ENCODE measurements around the gene SLC22A15. TPM values are rescaled to one million over a fixed set of nuclear protein-coding genes. Genes with fewer than 3 reads are reported as not detected.

The SLC22A15 gene
- total RNA-seq (1 to 10 TPM; 1.2 to 3.3 (median 2.8) TPM), polyA plus RNA-seq (1 to 10 TPM in 1 of 3 donors, under 1 TPM in 1, not detected in 1; 0.99 to 1.2 TPM)

- Histone ChIP-seq H3K9me3 (no peaks in the 10 kb centered on the region), H3K36me3 (no peaks in the 10 kb centered on the region), H3K27me3 (peaks cover 4 to 16% (median 11%) of the 10 kb centered on the region in 3 donors), H3K27ac (peak within 1 kb of the TSS; percentile 57 to 62 (median 62)), H3K4me3 (peak within 1 kb of the TSS; percentile 31 to 61 (median 54)), H3K4me1 (peaks cover 0 to 11% (median 5%) of the 10 kb centered on the region in 4 donors)
- intact Hi-C loops (cut with DNase I) = no loop called here
- DNase-seq = peak; percentile 74
- 1% methylated on average over 91 of the region's 91 CpGs for WGBS, 2 donors
- TF ChIP-seq POLR2AphosphoS5 (IDR thresholded peaks at IDR 0.05) = no peak
- TF ChIP-seq POLR2A (IDR thresholded peaks at IDR 0.05) = no peak
- TF ChIP-seq CTCF (IDR thresholded peaks at IDR 0.05) = no peak
- no peak for TF ChIP-seq EP300 (IDR thresholded peaks at IDR 0.05)
Observed at GRCh38 chr1:115976062-115976920, at the start of gene SLC22A15. Gene SLC22A15 (plus strand): TSS chr1:115976513. CDS start chr1:115976628, 115 bp downstream.

DNA sequence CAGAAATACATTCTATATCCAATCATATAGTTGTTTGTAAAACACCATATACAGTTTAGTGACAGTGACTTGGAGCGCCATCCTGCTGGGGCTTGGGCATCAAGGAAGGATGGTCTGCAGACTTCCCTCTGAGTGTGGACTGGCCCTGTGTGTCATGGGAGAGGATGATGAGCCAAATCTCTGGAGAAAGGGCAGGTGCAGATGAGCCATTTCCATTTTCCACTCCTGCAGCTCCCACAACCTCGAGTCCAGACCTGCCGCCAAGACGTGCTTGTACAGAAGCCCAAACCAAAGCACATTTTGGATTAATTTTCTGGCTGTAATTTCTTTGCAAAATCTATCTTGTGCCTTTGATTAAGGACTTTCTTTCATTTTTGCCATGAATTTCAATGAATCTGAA, 48.3 kb upstream of the SLC22A15 start:
- no peak for DNase-seq
- no peaks in the 10 kb centered on the region for H3K27me3 ChIP-seq
- no peak for TF ChIP-seq CTCF (IDR thresholded peaks at IDR 0.05)
- TF ChIP-seq POLR2A (IDR thresholded peaks at IDR 0.05) = no peak
- TF ChIP-seq POLR2AphosphoS5 (IDR thresholded peaks at IDR 0.05) = no peak
- no peak for TF ChIP-seq EP300 (IDR thresholded peaks at IDR 0.05)
- H3K4me1 ChIP-seq = no peaks in the 10 kb centered on the region
- WGBS, 2 donors = 77 to 93% methylated on average over 4 of the region's 4 CpGs
- no peak overlapping the region for H3K27ac ChIP-seq
- intact Hi-C loops (cut with DNase I) = no loop called here
- H3K9me3 ChIP-seq = no peaks in the 10 kb centered on the region
- H3K36me3 ChIP-seq = no peaks in the 10 kb centered on the region
- no peak overlapping the region for H3K4me3 ChIP-seq

DNA sequence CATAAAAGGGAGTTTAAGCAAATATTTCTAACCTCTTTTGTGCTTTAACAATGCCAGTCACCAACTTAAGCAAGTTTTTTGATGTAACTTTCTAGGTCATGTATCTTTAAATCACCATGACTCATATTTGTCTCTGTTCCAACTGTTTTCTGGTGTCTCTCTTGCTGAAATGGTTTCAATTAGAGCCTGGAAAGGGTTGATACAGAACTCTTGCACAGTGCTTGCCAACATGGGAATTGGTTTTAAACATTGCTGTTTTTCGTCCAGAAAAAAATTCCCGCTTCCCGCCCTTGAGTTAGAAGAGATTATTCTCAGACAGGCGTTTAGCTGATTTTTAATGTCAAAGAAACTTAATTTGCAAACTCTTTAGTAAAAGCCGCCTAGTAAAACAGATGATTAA, 46.4 kb upstream of the SLC22A15 start:
- 83 to 85% methylated on average over 5 of the region's 5 CpGs for WGBS, 2 donors
- no peak overlapping the region for H3K27ac ChIP-seq
- H3K27me3 ChIP-seq = no peaks in the 10 kb centered on the region
- TF ChIP-seq POLR2A (IDR thresholded peaks at IDR 0.05) (no peak), POLR2AphosphoS5 (IDR thresholded peaks at IDR 0.05) (no peak), EP300 (IDR thresholded peaks at IDR 0.05) (no peak), CTCF (IDR thresholded peaks at IDR 0.05) (no peak)
- no peaks in the 10 kb centered on the region for H3K4me1 ChIP-seq
- DNase-seq = no peak
- intact Hi-C loops (cut with DNase I) = no loop called here
- no peaks in the 10 kb centered on the region for H3K9me3 ChIP-seq
- no peak overlapping the region for H3K4me3 ChIP-seq
- H3K36me3 ChIP-seq = no peaks in the 10 kb centered on the region

GRCh38 chr1:115933625-115934024, 42.7 kb upstream of the SLC22A15 start:
- TF ChIP-seq POLR2A (IDR thresholded peaks at IDR 0.05) = no peak
- no peak for DNase-seq
- Histone ChIP-seq H3K36me3 (no peaks in the 10 kb centered on the region), H3K9me3 (no peaks in the 10 kb centered on the region), H3K4me1 (no peaks in the 10 kb centered on the region), H3K27me3 (no peaks in the 10 kb centered on the region), H3K4me3 (no peak overlapping the region), H3K27ac (no peak overlapping the region)
- intact Hi-C loops (cut with DNase I) = no loop called here
- 74 to 79% methylated on average over 3 of the region's 3 CpGs for WGBS, 2 donors

- intact Hi-C loops (cut with DNase I) = no loop called here
- no peak for DNase-seq
- H3K9me3 ChIP-seq = no peaks in the 10 kb centered on the region
- 85 to 88% methylated on average over 6 of the region's 6 CpGs for WGBS, 2 donors
- TF ChIP-seq POLR2A (IDR thresholded peaks at IDR 0.05) (no peak), CTCF (IDR thresholded peaks at IDR 0.05) (no peak)
- H3K27ac ChIP-seq = no peak overlapping the region
- H3K36me3 ChIP-seq = no peaks in the 10 kb centered on the region
- no peaks in the 10 kb centered on the region for H3K27me3 ChIP-seq
- no peaks in the 10 kb centered on the region for H3K4me1 ChIP-seq
- no peak overlapping the region for H3K4me3 ChIP-seq
Observed at GRCh38 chr1:115939455-115939854, 36.9 kb upstream of the SLC22A15 start.
